ENCODE data around the gene HAO1.

GRCh38 chr20:7841291-7841970, 98.8 kb downstream of the HAO1 start:
- TF ChIP-seq CTCF (IDR thresholded peaks at IDR 0.05; ENCODE audit: extremely low read depth in 1 of 2, insufficient read depth in 1 of 2, low read depth in 1 of 2, low read length in 2 of 2) (no peak), POLR2A (IDR thresholded peaks at IDR 0.05; ENCODE audit: low read depth, low read length) (no peak), POLR2AphosphoS5 (IDR thresholded peaks at IDR 0.05; ENCODE audit: insufficient read depth, low read depth, low read length) (peak; percentile 44), EZH2 (IDR thresholded peaks at IDR 0.05; ENCODE audit: borderline replicate concordance, low read depth, low read length, severe bottlenecking) (no peak), MAX (IDR thresholded peaks at IDR 0.05; ENCODE audit: insufficient read depth, insufficient read length) (no peak), GATA2 (IDR thresholded peaks at IDR 0.05; ENCODE audit: insufficient read depth, insufficient read length, low read depth, low read length) (no peak), FOS (IDR thresholded peaks at IDR 0.05; ENCODE audit: borderline replicate concordance, insufficient read depth, low read length) (peak; percentile 80), JUN (IDR thresholded peaks at IDR 0.05; ENCODE audit: borderline replicate concordance, insufficient read depth, insufficient read length, low read depth) (peak; percentile 47)

Data from endothelial cell of umbilical vein (primary cell).